Sigmoid colon (tissue), 7 donors: ENCODE measurements around the gene NOC4L. TPM values are rescaled to one million over a fixed set of nuclear protein-coding genes. Genes with fewer than 3 reads are reported as not detected.

Source experiments
- DNase-seq: peaks from one replicate; pipeline ENCODE4 v3.0.0-alpha.2; 2019
- H3K27ac ChIP-seq, 4 donors: fragments of 200-600 bp; sonication (generic); one replicate each; pipeline ENCODE4 v1.5.1; 2016 to 2019; ENCODE audit warnings: mild to moderate bottlenecking in 1 of 4
- H3K27me3 ChIP-seq, 3 donors: fragments of 200-600 bp; sonication (generic); one replicate each; pipeline ENCODE4 v1.5.1; 2019; ENCODE audit warnings: mild to moderate bottlenecking in 1 of 3
- H3K36me3 ChIP-seq, 4 donors: fragments of 200-600 bp; sonication (generic); one replicate each; pipeline ENCODE4 v1.5.1; 2016 to 2019
- H3K4me1 ChIP-seq, 4 donors: fragments of 200-600 bp; sonication (generic); one replicate each; pipeline ENCODE4 v1.5.1; 2017 to 2019
- H3K4me3 ChIP-seq, 4 donors: fragments of 200-600 bp; sonication (generic); one replicate each; pipeline ENCODE4 v1.5.1; 2017 to 2019; ENCODE audit warnings: mild to moderate bottlenecking in 2 of 4, moderate library complexity in 1 of 4
- H3K9me3 ChIP-seq, 4 donors: fragments of 200-600 bp in 3 of 4; sonication (generic) in 3 of 4; one replicate each; pipeline versions ENCODE4 v1.5.1 to v1.6.1; 2013 to 2019
- EP300 ChIP-seq, 4 donors: sonication (generic); formaldehyde crosslinking; IDR thresholded peaks; one replicate each; pipeline ENCODE4 v1.6.1; 2017; ENCODE audit warnings: antibody characterized with exemption in 4 of 4
- POLR2A ChIP-seq, 2 donors: fragments of 450-650 bp; IDR thresholded peaks; one replicate each; pipeline ENCODE4 v1.6.1; 2016; ENCODE audit warnings: antibody characterized with exemption in 2 of 2, mild to moderate bottlenecking in 2 of 2, moderate library complexity in 2 of 2
- POLR2AphosphoS5 ChIP-seq, 4 donors: sonication (generic); formaldehyde crosslinking; IDR thresholded peaks; one replicate each; pipeline ENCODE4 v1.6.1; 2017; ENCODE audit warnings: antibody characterized with exemption in 4 of 4
- WGBS, 2 donors: extraction: QIAGEN DNeasy Blood & Tissue Kit; methylation state at CpG; one replicate each; pipeline ENCODE4 v1.1.7; 2013; 5-methylcytosine and 5-hydroxymethylcytosine counted together
- intact Hi-C: fragments of 100-400 bp; cut with DNase I; formaldehyde crosslinking; loops from one replicate; pipeline ENCODE4 v1.15.1; 2023
- polyA plus RNA-seq, 3 donors: library from polyadenylated mRNA; stranded (reverse); fragments of 200-250 nt; gene quantifications; one replicate each; pipeline ENCODE4 v1.2.3, GENCODE V29; 2013
- total RNA-seq, 4 donors: library from RNA; depleted of rRNA; stranded (reverse); fragments of >200 nt; gene quantifications; one replicate each; pipeline ENCODE4 v1.1.0, GENCODE V29; 2016
- TF ChIP-seq, protein P1 (sequence below), 4 experiments: fragments of 450-650 bp in 3 of 4; fragments of 200-600 bp in 1 of 4; IDR thresholded peaks; one replicate each; pipeline ENCODE4 v1.5.1; 2016 to 2019; ENCODE audit warnings: antibody characterized with exemption in 4 of 4, mild to moderate bottlenecking in 3 of 4, moderate library complexity in 2 of 4
- donor health status: healthy with polysubstance abuse.
- donor health status: Bipolar disorder and iron deficiency.
- donor health status: healthy.

NOC4L gene
- total and polyA plus RNA-seq, 7 donors: 5.4 to 34.9 (median 9.4) TPM

- Histone ChIP-seq H3K4me3 (no peak overlapping the region), H3K27ac (no peak overlapping the region), H3K27me3 (no peaks in the 10 kb centered on the region), H3K36me3 (peaks cover 15 to 82% (median 33%) of the 10 kb centered on the region in 4 donors), H3K4me1 (peaks cover 0 to 8% (median 0%) of the 10 kb centered on the region in 4 donors), H3K9me3 (no peaks in the 10 kb centered on the region)
- DNase-seq: peak; percentile 33
- 95 to 96% methylated on average over 6 of the region's 6 CpGs for WGBS, 2 donors
- intact Hi-C loops: no loop called here
- TF ChIP-seq POLR2A (IDR thresholded peaks at IDR 0.05) (no peak), POLR2AphosphoS5 (IDR thresholded peaks at IDR 0.05) (no peak), EP300 (IDR thresholded peaks at IDR 0.05) (no peak)
- TF ChIP-seq, protein P1, sequence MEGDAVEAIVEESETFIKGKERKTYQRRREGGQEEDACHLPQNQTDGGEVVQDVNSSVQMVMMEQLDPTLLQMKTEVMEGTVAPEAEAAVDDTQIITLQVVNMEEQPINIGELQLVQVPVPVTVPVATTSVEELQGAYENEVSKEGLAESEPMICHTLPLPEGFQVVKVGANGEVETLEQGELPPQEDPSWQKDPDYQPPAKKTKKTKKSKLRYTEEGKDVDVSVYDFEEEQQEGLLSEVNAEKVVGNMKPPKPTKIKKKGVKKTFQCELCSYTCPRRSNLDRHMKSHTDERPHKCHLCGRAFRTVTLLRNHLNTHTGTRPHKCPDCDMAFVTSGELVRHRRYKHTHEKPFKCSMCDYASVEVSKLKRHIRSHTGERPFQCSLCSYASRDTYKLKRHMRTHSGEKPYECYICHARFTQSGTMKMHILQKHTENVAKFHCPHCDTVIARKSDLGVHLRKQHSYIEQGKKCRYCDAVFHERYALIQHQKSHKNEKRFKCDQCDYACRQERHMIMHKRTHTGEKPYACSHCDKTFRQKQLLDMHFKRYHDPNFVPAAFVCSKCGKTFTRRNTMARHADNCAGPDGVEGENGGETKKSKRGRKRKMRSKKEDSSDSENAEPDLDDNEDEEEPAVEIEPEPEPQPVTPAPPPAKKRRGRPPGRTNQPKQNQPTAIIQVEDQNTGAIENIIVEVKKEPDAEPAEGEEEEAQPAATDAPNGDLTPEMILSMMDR (IDR thresholded peaks at IDR 0.05): no peak
Observed at GRCh38 chr12:132114667-132115066, 29.6 kb upstream of the NOC4L start.

DNA sequence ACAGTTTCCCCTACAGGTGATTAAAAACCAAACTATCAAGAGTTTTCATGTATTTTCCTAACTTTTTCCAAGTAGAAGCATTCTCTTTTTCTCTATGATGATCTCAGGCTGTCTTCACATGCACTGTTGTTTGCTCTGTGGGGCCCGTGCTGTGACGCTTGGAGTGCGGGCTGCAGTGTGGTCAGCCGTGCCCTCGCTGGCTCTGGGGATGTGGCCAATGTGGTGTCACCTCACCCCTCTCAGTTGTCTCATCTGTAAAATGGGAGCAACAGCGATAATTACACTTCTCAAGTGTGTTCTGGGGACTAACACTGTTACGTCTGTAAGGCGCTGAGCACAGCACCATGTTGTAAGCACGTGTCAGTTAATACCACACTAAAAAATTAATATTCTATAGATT lies 28.8 kb upstream of the NOC4L start:
- no peaks in the 10 kb centered on the region for H3K9me3 ChIP-seq
- H3K4me1 ChIP-seq: peaks cover 0 to 8% (median 0%) of the 10 kb centered on the region in 4 donors
- H3K36me3 ChIP-seq: peaks cover 15 to 82% (median 32%) of the 10 kb centered on the region in 4 donors
- H3K27ac ChIP-seq: no peak overlapping the region
- TF ChIP-seq, protein P1 (IDR thresholded peaks at IDR 0.05): no peak
- TF ChIP-seq POLR2AphosphoS5 (IDR thresholded peaks at IDR 0.05): no peak
- TF ChIP-seq POLR2A (IDR thresholded peaks at IDR 0.05): no peak
- TF ChIP-seq EP300 (IDR thresholded peaks at IDR 0.05): no peak
- H3K4me3 ChIP-seq: no peak overlapping the region
- no peak for DNase-seq
- 90 to 96% methylated on average over 9 of the region's 9 CpGs for WGBS, 2 donors
- no peaks in the 10 kb centered on the region for H3K27me3 ChIP-seq
- intact Hi-C loops: no loop called here

DNA sequence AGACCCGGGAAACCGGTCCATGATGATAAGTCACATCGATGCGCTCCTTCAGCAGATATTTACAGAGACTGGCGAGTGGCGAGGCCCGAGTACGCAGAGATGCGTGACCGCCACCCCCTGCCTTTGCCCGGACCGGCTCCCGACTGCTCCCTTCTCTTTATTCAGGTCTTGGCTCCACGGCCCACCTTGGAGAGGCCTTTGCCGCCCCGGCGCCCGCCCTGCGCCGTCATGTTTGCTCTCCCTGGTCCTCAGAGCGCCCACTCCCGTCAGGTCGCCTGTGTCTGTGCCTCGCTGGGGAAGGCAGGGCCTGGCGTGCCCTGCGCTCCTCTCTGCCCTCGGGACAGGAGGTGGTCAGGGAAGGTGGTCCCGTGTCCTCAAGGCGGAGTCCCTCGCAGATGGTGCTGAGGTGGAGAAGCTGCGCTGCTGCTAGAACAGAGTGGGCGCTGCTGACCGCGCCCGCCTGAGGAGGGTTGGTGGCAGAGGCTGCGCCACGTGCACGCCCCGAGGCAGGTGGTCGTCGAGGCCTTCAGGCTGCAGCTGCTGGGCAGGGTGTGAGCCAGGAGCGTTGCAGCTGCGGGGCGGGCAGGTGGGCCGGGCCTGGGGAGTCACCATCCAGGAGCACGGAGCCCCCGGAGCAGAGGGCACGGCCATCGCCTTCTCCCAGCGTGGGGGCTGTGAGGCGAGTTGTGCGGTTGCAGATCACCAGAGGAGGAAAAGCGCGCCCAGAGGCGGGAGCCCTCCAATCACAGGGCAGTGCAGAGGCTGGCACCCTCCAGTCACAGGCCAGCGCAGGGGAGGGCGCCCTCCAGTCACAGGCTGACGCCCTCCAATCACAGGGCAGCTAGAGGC lies 27.3 kb upstream of the NOC4L start:
- peak; percentile 56 for DNase-seq
- H3K4me3 ChIP-seq: no peak overlapping the region
- TF ChIP-seq POLR2AphosphoS5 (IDR thresholded peaks at IDR 0.05): no peak
- TF ChIP-seq EP300 (IDR thresholded peaks at IDR 0.05): no peak
- TF ChIP-seq, protein P1 (IDR thresholded peaks at IDR 0.05): no peak
- no peak for TF ChIP-seq POLR2A (IDR thresholded peaks at IDR 0.05)
- intact Hi-C loops: no loop called here
- no peaks in the 10 kb centered on the region for H3K27me3 ChIP-seq
- 97% methylated on average over 58 of the region's 58 CpGs for WGBS, 2 donors
- H3K27ac ChIP-seq: no peak overlapping the region
- H3K9me3 ChIP-seq: no peaks in the 10 kb centered on the region
- peaks cover 15 to 83% (median 35%) of the 10 kb centered on the region in 4 donors for H3K36me3 ChIP-seq
- H3K4me1 ChIP-seq: peaks cover 0 to 2% (median 0%) of the 10 kb centered on the region in 4 donors

DNA sequence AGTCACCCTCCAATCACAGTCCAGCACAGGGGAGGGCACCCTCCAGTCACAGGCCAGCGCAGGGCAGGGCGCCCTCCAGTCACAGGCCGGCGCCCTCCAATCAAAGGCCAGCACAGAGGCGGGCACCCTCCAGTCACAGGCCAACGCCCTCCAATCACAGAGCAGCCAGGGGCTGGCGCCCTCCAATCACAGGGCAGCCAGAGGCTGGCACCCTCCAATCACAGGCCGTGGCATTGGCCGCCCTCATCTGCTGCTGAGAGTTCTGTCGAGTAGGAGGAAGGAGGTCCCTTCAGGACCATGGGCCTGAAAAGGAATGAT lies 26.7 kb upstream of the NOC4L start:
- H3K27ac ChIP-seq: no peak overlapping the region
- peak; percentile 39 for DNase-seq
- no peaks in the 10 kb centered on the region for H3K9me3 ChIP-seq
- intact Hi-C loops: no loop called here
- TF ChIP-seq, protein P1 (IDR thresholded peaks at IDR 0.05): no peak
- TF ChIP-seq POLR2AphosphoS5 (IDR thresholded peaks at IDR 0.05) (no peak), POLR2A (IDR thresholded peaks at IDR 0.05) (no peak), EP300 (IDR thresholded peaks at IDR 0.05) (no peak)
- H3K4me1 ChIP-seq: no peaks in the 10 kb centered on the region
- no peaks in the 10 kb centered on the region for H3K27me3 ChIP-seq
- 92 to 95% methylated on average over 10 of the region's 10 CpGs for WGBS, 2 donors
- H3K36me3 ChIP-seq: peaks cover 15 to 84% (median 41%) of the 10 kb centered on the region in 4 donors
- H3K4me3 ChIP-seq: no peak overlapping the region
